Fibroblast of gingiva (primary cell): ENCODE measurements around the gene INSRR.

Experiments used
- DNase-seq: peaks from one replicate; pipeline ENCODE4 v3.0.0-alpha.2; 2011; ENCODE audit warnings: low read depth

Gene INSRR

DNA sequence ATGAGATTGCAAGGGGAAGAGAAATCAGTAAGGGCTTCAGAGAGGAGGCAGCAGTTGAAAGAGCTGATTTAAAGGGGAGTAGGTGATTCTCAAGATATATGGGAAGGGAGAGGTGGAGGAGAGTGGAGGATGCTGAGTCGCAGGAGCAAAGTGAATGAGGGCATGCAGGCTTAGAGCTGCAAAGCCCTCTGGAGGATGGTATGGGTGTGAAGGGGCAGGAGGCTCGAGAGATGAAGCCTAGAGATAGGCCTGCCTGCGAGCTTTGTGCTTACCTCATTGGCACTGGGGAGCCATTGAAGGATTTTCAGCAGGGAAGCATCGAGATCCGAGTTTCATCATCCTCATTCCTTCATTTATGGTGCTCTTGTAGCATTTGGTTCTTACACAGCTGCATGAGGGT is 26.5 kb downstream of the INSRR start:
- DNase-seq = no peak

DNA sequence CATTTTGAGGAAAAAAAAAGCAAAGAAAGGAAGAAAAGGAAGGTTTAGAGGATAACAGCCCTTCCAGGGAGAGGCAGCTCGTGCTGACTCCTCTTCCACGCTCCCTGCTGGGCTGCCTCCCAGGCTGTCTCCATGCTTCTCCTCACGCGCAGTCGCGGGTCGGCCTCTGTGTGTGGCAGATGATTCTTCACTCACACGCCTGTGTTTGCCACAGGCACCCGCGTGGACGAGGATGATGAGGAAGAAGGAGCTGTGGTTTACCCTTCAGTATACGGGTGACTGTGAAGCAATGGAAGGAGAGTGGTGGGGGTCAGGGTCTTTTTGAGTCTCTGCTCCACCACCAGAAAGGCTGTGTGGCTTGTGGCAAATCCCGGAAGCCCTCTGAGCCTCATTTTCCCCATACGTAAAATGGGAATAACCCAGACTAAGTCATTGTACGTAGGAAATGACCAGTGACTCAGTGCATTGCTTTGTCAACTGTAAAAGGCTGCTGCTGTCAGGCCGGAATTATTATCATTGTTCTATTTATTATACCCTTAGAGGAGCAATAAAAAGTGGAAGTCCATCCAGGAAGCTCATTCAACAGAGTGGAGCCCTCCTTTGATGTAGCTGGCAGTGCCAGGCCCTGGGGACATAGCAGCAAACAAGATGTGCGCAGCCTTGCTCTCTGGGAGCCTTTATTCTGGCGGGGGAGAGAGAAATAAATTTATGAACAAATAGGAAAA is 30.4 kb downstream of the INSRR start:
- DNase-seq = no peak

DNA sequence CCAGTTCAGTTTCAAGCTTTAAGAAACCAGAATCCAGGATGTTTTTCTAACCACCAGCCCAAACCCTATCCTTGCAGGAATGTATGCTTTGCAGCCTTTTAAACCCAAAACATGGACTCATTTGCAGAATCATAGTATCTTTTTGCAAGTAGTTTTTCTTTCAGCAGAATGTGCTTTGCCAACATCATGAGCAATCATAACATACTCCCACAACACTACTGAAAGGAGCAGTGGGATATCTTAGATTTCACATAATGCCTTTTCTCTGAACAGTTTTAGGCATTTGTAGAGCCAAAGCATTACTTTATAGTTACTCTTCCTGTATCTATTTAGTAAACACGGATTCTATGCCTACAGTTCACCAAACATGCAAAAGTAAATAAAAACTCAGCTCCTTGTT is 32.3 kb downstream of the INSRR start:
- no peak for DNase-seq

- DNase-seq = no peak
Measured at GRCh38 chr1:156823210-156823790, 35.6 kb downstream of the INSRR start.

DNA sequence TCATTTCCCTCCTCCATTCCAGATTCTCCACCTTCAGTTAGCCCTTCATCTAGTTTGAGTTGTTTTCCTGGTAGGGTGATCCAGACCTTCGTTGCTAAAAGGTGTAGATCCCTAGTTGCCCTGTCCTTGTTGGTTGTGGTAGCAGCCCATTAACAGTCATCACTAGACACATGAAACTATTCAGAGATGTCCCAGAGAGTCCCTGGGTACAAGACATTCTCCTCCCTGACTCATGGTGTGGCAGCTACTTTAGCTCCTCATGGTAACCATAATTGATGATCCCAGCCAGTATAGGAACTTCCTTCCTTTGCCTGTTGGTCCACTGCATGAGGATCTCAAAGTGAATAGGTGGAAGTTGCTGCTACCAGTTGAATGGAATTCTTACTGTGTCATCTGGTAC is 36.2 kb downstream of the INSRR start:
- DNase-seq = no peak

- DNase-seq = no peak
Measured at GRCh38 chr1:156821801-156822200, 37.1 kb downstream of the INSRR start.

GRCh38 chr1:156816561-156817328 is 42.2 kb downstream of the INSRR start, which contains the start of gene SH2D2A:
SH2D2A (minus strand) TSS chr1:156816848; CDS start chr1:156816708, 140 bp downstream.
- no peak for DNase-seq

GRCh38 chr1:156815961-156816422 is 42.9 kb downstream of the INSRR start:
- no peak for DNase-seq

DNA sequence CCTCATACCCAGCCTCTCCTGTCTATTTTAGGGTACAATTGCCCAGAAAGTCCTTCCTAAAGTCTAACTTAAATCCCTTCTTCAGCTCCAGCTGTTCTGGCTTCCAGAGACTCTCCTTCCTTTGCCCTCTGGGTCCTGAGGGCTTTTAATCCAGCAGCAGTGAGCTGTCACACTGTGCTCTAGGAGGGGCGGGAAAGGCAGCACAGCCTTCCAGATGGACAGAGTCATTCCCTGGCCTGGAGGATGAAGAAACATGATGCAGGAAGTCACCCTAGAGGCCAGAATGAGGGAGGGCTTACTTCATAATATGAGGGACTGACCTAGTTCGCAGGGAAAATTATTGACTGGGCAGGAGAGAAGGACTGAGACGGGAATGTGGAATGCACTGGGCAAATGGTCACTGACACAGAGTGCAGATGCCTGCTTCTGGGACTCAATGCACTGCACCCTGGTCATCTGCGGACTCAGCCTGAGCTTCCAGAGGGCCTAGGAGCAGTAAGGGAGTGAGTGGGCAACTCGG is 43.5 kb downstream of the INSRR start:
- DNase-seq = peak; percentile 78

- DNase-seq = no peak
Measured at GRCh38 chr1:156814571-156815260, 44.2 kb downstream of the INSRR start.

- peak; percentile 43 for DNase-seq
Measured at GRCh38 chr1:156813750-156814570, 45.0 kb downstream of the INSRR start.

DNA sequence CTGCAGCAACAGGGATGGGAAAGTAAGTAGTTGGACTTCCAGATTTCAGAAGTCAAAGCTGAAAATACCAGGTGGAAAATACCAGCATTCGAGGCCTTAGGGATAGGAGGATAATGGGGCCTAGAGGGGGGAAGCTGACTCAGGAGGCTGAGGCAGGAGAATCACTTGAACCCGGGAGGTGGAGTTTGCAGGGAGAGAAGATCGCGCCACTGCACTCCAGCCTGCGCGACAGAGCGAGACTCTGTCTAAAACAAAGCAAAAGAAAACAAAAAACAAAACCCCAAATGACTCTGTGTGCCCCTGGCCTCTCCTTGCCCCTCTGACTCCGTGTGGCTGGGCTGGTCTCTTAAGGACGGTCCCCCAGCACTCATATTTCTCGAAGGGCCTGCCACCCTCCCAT is 45.6 kb downstream of the INSRR start:
- DNase-seq = no peak

GRCh38 chr1:156812293-156812990 is 46.5 kb downstream of the INSRR start:
- no peak for DNase-seq

GRCh38 chr1:156811168-156811567 is 47.7 kb downstream of the INSRR start:
- DNase-seq = no peak

GRCh38 chr1:156809711-156810366 is 49.1 kb downstream of the INSRR start:
- DNase-seq = no peak

DNA sequence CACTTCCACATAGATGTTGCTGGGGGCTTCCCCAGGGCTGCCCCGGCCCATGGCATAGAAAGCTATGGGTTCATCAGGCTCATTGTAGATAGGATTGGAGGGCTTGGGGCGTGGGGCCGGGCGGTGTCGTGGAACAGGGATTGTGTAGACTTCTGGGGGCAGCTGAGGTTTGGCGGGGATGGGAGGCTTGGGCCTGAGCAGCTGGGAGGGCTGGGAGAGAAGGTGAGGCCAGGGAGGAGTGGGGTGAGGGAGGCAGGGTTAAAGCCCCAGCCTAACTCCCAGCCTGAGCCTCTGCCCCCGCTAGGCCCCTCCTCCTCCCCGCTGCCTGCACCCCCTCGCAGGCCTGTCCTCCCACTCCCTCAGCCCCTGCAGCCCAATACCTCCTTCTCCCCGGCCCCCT is 49.6 kb downstream of the INSRR start:
- no peak for DNase-seq

DNA sequence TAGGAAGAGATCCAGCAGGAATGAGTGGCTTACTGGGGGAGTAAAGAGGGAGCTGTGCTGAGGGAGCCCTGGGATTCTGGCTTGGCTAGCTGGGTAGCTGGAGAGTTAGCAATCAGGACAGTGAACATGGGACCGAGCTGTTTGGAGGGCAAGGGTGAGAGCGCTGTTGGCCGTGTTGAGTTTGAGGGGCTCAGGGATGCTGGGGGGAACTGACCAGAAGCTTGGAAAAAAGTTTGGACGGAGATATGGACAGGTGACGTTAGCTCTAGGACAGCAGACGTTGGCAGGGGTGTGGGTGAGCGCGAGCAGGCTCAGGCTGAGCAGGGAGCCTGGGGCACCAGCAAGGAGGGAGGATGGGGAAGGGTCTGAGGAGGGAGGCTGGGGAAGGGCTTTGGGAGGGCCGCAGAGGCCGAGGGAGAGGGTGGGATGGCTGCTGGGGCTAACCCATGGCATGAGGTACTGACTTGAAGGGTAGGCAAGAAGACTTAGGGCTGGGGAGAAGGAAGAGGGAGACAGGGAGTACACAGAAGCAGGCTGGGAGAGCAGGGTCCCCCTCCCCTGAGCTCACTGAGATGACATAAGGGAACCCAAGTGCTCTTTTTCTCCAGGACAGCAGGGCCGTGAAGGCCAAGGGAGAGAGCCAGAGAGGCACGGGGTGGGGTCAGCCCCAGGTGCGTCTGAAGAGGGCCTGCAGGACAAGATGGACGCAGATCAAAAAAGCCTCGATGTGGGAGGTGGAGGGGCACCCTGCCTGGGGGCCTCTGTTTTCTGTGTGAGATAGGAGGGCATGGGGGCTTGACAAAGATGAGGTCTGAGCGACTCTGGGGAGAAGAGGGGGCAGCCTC is 50.5 kb downstream of the INSRR start:
- DNase-seq = no peak

DNA sequence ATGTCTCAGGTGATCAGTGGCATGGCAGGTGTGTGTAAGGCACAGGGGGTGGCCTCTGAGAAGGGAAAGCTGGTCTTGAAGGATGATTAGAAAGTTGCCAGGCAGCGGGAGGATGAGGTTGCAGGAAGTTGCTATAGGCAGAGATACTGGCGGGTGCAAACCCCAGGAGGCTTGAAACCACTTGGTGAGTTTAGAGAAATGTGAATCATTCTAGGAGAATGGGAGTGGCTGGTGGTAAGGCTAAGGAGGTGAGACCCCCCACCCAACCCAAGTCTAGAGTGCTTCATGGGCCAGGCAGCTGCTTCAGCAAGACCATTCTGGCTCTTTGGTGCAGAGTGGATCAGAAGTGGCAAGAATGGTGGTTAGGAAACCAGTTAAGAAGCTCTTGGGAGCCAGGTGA is 51.3 kb downstream of the INSRR start:
- DNase-seq = no peak
